K562 (cell line): Measurements from ENCODE around the gene TMEM225B. TPM values are rescaled to one million over a fixed set of nuclear protein-coding genes. Genes with fewer than 3 reads are reported as not detected.
A peak's percentile ranks its signal among the peaks of the same experiment; 100 is the strongest.

ENCODE experiments used
- ARID3B ChIP-seq: fragments of 250-450 bp; sonication (Bioruptor Pico); IDR thresholded peaks from 2 replicates; pipeline ENCODE4 v1.4.0; 2020; ENCODE audit warnings: borderline replicate concordance
- CBX3 ChIP-seq, 2 experiments: IDR thresholded peaks; 1 replicate in 1 of 2; 2 replicates in 1 of 2; pipeline ENCODE4 v1.6.1; 2012; ENCODE audit warnings: inconsistent platforms in 2 of 2, low read length in 2 of 2, borderline replicate concordance in 1 of 2, control low read depth in 1 of 2
- CGGBP1 ChIP-seq: fragments of 250-450 bp; sonication (Bioruptor Pico); IDR thresholded peaks from 2 replicates; pipeline ENCODE4 v1.9.0; 2021; ENCODE audit warnings: mild to moderate bottlenecking
- FOXJ3 ChIP-seq: sonication (generic); formaldehyde crosslinking; IDR thresholded peaks from 2 replicates; pipeline ENCODE4 v1.4.0; 2020; ENCODE audit warnings: mild to moderate bottlenecking, missing genetic modification reagents
- FOXO4 ChIP-seq: fragments of 450-650 bp; formaldehyde crosslinking; IDR thresholded peaks from 2 replicates; pipeline ENCODE4 v1.4.0; 2020; ENCODE audit warnings: mild to moderate bottlenecking, moderate library complexity
- GABPB1 ChIP-seq: sonication (generic); formaldehyde crosslinking; IDR thresholded peaks from 2 replicates; pipeline ENCODE4 v1.8.0; 2022; ENCODE audit warnings: mild to moderate bottlenecking, missing genetic modification reagents
- GTF2F1 ChIP-seq: IDR thresholded peaks from 2 replicates; pipeline ENCODE4 v1.6.1; 2011; ENCODE audit warnings: low read depth, low read length, improper control_type of control experiment
- MEF2D ChIP-seq: conservative IDR thresholded peaks from 2 replicates; pipeline ENCODE4 v1.6.1; 2016; ENCODE audit warnings: low read depth, missing genetic modification characterization, missing compliant biosample characterization
- PHB2 ChIP-seq: fragments of 450-650 bp; IDR thresholded peaks from 2 replicates; pipeline ENCODE4 v1.6.1; 2017; ENCODE audit warnings: low read depth
- SIN3A ChIP-seq, 2 experiments: fragments of 150-350 bp in 1 of 2; IDR thresholded peaks; 2 replicates each; pipeline ENCODE4 v1.6.1; 2011 to 2016; ENCODE audit warnings: borderline replicate concordance in 2 of 2, low read depth in 2 of 2, low read length in 2 of 2, mild to moderate bottlenecking in 2 of 2, moderate library complexity in 2 of 2; ENCODE audit not compliant: control insufficient read depth in 1 of 2
- SRSF3 ChIP-seq: fragments of 200-400 bp; formaldehyde crosslinking; IDR thresholded peaks from 2 replicates; pipeline ENCODE4 v1.6.1; 2016; ENCODE audit warnings: mild to moderate bottlenecking, low read length, moderate library complexity; ENCODE audit not compliant: insufficient read depth
- ZBTB11 ChIP-seq, 3 experiments: fragments of 200-800 bp in 1 of 3; fragments of 250-450 bp in 1 of 3; fragments of 450-650 bp in 1 of 3; sonication (Bioruptor Pico) in 1 of 3; sonication (Bioruptor generic) in 1 of 3; formaldehyde crosslinking in 1 of 3; IDR thresholded peaks; 2 replicates each; pipeline versions ENCODE4 v1.6.1 to v1.8.0; 2016 to 2022; ENCODE audit warnings: mild to moderate bottlenecking in 2 of 3, missing genetic modification characterization in 2 of 3, missing compliant biosample characterization in 1 of 3, moderate library complexity in 1 of 3
- ZBTB33 ChIP-seq: sonication (generic); formaldehyde crosslinking; IDR thresholded peaks from 2 replicates; pipeline ENCODE4 v1.8.1; 2023; ENCODE audit warnings: mild to moderate bottlenecking, missing genetic modification reagents
- ZNF311 ChIP-seq: fragments of 250-450 bp; sonication (Bioruptor Pico); IDR thresholded peaks from 2 replicates; pipeline ENCODE4 v1.4.0; 2020; ENCODE audit warnings: mild to moderate bottlenecking, moderate library complexity
- polyA plus RNA-seq, 8 experiments: library from polyadenylated mRNA; depleted of rRNA in 4 of 8; stranded (reverse) in 5 of 8; unstranded in 3 of 8; fragments of >200 nt; fragmentation: Nextera tagmentation in 2 of 8; fragmentation: Illumina TruSeq in 1 of 8; extraction: Ambion mirVana in 2 of 8; extraction: Trizol in 1 of 8; gene quantifications; 2 replicates each; pipeline versions ENCODE4 v1.2.1 to v1.2.3, GENCODE V29; 2011 to 2014; ENCODE audit warnings: inconsistent platforms in 1 of 8, missing spikeins in 1 of 8
- total RNA-seq, 7 experiments: library from RNA; depleted of rRNA in 6 of 7; stranded (reverse); fragments of >200 nt in 6 of 7; fragmentation: Illumina TruSeq in 2 of 7; extraction: Trizol in 2 of 7; gene quantifications; 2 replicates each; pipeline versions ENCODE4 v1.2.1 to v1.2.3, GENCODE V29; 2011 to 2021; ENCODE audit warnings: low replicate concordance in 1 of 7

Gene TMEM225B
- total and polyA plus RNA-seq, 9 of the 15 experiments (the other 6 are each of a cell fraction or from before 2014, with no cell fraction given), result 0.08 to 0.73 (median 0.56) TPM

GRCh38 chr7:99558306-99559174, 39.5 kb upstream of the TMEM225B start, which contains the start of gene ZNF655 (continued):
- TF ChIP-seq CBX3 (IDR thresholded peaks at IDR 0.05; ENCODE audit: borderline replicate concordance in 1 of 2, low read length in 2 of 2) (0 out of 3 replicates have a peak, but pooled peaks of 1 of the 2 experiments have one; percentile 29), SRSF3 (peak; percentile 91; the same call in 1 of the 2 replicates), ZBTB33 (no peak), CGGBP1 (CRISPR knock-in tag) (no peak; the same call in 1 of the 2 replicates), FOXO4 (peak; percentile 61; the same call in 1 of the 2 replicates), GTF2F1 (0 out of 2 replicates have a peak, but pooled peaks have one; percentile 22), ZNF311 (CRISPR knock-in tag) (no peak), MEF2D (tag) (0 out of 2 replicates have a peak, but pooled peaks have one; percentile 24), ARID3B (CRISPR knock-in tag) (no peak), SIN3A (IDR thresholded peaks at IDR 0.05; ENCODE audit: borderline replicate concordance in 2 of 2, control insufficient read depth in 1 of 2, low read depth in 2 of 2, low read length in 2 of 2) (peak; percentile 44 to 91; a peak in 3 of 4 replicates), GABPB1 (CRISPR knock-in tag) (peak; percentile 89), FOXJ3 (CRISPR knock-in tag) (no peak), ZBTB11 (CRISPR knock-in tag; IDR thresholded peaks at IDR 0.05) (peak in 1 of 3 experiments; percentile 89; a peak in 3 of 6 replicates), PHB2 (no peak)
